HL-60 (cell line): ENCODE data around the gene PRKAG1.

ENCODE experiments used
- DNase-seq, 2 experiments: peaks; one replicate each; pipeline ENCODE4 v3.0.0-alpha.2; 2010 to 2020; ENCODE audit warnings: low read depth in 1 of 2, low spot score in 1 of 2
- H3K27ac ChIP-seq: fragments of 250-450 bp; sonication (Bioruptor Pico); replicated peaks from 2 replicates; pipeline ENCODE4 v1.5.1; 2020; ENCODE audit warnings: mild to moderate bottlenecking, moderate library complexity
- H3K27me3 ChIP-seq: fragments of 250-450 bp; sonication (Bioruptor Pico); 2 replicates; pipeline ENCODE4 v1.5.1; 2021; ENCODE audit warnings: mild to moderate bottlenecking, moderate library complexity; ENCODE audit not compliant: insufficient read depth, poor library complexity, severe bottlenecking
- H3K4me3 ChIP-seq: replicated peaks from 2 replicates; pipeline ENCODE4 v1.5.1; 2011; ENCODE audit warnings: mild to moderate bottlenecking, control low read depth, low read length; ENCODE audit not compliant: insufficient read depth
- CTCF ChIP-seq: IDR thresholded peaks from one replicate; pipeline ENCODE4 v1.5.1; 2011; ENCODE audit warnings: low read length, control low read depth, inconsistent platforms; ENCODE audit not compliant: insufficient read depth
- GABPA ChIP-seq: IDR thresholded peaks from 2 replicates; pipeline ENCODE4 v1.6.1; 2012; ENCODE audit warnings: low read depth
- POLR2AphosphoS5 ChIP-seq: IDR thresholded peaks from 2 replicates; pipeline ENCODE4 v1.6.1; 2012; ENCODE audit warnings: low read depth
- REST ChIP-seq: IDR thresholded peaks from 2 replicates; pipeline ENCODE4 v1.6.1; 2012; ENCODE audit warnings: low read depth; ENCODE audit not compliant: insufficient replicate concordance
- SPI1 ChIP-seq: IDR thresholded peaks from 2 replicates; pipeline ENCODE4 v1.6.1; 2012; ENCODE audit warnings: low read depth, mild to moderate bottlenecking, borderline replicate concordance

Gene PRKAG1

GRCh38 chr12:49050507-49051372 lies 32.2 kb upstream of the PRKAG1 start:
- DNase-seq, result no peak
- Histone ChIP-seq H3K4me3 (no peak overlapping the region), H3K27ac (no peak overlapping the region), H3K27me3 (no peaks in the 10 kb centered on the region)
- no peak for TF ChIP-seq CTCF
- TF ChIP-seq GABPA, result no peak
- no peak for TF ChIP-seq REST
- no peak for TF ChIP-seq SPI1
- no peak for TF ChIP-seq POLR2AphosphoS5

GRCh38 chr12:49049566-49050224 lies 31.1 kb upstream of the PRKAG1 start:
- DNase-seq, result no peak
- Histone ChIP-seq H3K27ac (no peak overlapping the region), H3K27me3 (no peaks in the 10 kb centered on the region), H3K4me3 (no peak overlapping the region)
- TF ChIP-seq CTCF, result no peak
- TF ChIP-seq SPI1, result no peak
- TF ChIP-seq GABPA, result no peak
- TF ChIP-seq REST, result no peak
- TF ChIP-seq POLR2AphosphoS5, result no peak

GRCh38 chr12:49048953-49049352 lies 30.4 kb upstream of the PRKAG1 start:
- Histone ChIP-seq H3K27me3 (no peaks in the 10 kb centered on the region), H3K4me3 (no peak overlapping the region), H3K27ac (no peak overlapping the region)
- no peak for DNase-seq
- TF ChIP-seq POLR2AphosphoS5 (no peak), REST (no peak), CTCF (no peak), GABPA (no peak)
